Limb (tissue), 2 donors: ENCODE measurements around the gene DCBLD1.
"Not testable (repeated sequence)": the region's sequence is repeated elsewhere in the genome, so short reads cannot be mapped to it uniquely, and the experiment has no call there.

Experiments
- DNase-seq, 2 donors: peaks; one replicate each; pipeline ENCODE4 v3.0.0-alpha.2; 2016; ENCODE audit errors: extremely low spot score in 2 of 2

DCBLD1 gene

DNA sequence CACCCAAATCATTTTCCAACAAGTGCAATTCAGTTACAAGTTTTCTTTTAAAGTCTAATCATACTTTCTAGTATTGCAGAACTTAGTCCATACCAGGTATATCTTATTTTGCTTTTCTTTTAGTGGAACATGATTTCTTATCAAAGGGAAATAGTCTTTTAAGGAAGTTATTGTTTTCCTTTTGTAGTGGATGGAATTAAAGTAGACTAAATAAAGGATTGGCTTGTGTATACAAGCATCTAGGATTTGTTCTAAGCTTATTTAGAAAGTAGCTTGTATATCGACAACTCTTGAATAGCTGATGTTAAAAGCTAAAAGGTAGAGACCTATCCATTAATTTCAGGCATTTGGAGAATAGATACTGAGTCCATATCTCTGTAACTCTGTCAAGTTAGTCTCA is 14.8 kb downstream of the DCBLD1 start:
- no peak for DNase-seq

DNA sequence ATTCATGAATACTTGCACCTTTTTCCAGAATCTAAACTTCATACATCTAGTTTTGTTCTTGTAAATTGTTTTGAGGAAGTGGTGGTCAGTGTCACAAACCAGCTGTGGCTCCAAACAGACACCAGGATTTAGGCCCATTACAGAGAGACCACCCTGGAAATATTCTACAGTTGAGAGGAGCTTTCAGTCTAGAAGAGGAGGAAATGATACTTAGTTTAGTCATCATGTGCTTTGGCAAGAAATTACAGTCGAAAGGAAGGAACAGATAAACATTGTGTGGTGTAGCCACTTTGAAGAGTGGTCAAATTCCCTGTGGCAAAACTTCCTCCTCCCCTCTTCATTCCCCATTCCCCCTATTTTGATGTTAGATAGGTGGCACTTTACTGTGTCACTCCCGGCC is 15.7 kb downstream of the DCBLD1 start:
- DNase-seq, result no peak

DNA sequence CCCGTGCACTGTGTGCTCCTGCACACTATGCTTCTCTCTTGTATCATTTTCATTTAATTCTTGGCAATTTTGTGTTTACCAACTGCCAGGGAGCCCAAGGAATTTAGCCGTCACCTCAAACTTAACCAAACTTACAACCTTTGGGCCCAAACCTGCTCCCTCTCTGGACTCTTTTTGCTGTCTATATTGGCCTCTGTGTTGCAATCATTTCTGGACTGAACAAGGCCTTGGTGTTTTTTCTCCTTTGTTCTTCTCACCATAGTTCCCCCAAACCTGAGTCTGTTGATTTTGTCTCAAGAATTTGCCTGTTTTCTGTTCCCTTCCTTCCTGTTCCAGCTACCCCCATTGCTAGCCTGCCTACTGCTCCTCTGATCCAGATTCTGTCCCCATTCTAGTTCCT is 19.2 kb downstream of the DCBLD1 start:
- no peak for DNase-seq

DNA sequence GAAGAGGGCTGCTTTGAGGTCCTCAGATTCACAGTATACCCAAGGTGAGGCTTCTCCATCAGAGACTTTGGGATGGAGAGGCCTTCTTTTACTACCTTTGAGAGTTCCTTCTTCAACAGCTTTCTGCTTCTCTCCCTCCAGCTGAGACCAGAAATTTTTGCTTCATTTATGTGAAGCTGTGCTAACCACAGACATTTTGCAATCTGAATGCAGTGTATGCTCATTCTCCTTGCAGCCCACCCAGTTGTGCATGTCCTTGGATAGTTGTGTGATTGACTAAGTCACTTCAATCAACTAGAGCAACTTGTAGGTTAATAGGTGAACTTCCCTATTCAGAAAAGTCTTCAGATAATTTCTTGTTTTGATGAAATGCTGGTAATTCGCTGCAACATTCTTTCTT is 20.1 kb downstream of the DCBLD1 start:
- DNase-seq, result no peak

DNA sequence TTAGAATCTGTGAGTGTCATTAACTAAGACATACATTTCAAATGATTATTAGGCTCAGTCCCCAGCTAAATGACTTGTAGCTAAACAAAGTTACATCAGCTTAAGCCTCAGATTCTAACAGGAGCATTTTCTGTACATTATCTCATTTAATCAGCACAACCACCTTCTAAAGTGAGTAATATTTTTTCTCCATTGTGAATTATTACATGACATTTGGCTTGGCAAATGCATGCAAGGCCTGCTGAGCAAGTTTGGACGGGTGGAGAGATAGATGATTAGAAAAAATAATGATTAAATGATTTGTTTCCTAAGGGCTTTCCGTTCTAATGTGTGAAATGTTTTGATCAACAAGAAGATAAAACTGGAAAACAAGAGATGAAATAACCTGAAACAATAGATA is 20.7 kb downstream of the DCBLD1 start:
- DNase-seq, result no peak

DNA sequence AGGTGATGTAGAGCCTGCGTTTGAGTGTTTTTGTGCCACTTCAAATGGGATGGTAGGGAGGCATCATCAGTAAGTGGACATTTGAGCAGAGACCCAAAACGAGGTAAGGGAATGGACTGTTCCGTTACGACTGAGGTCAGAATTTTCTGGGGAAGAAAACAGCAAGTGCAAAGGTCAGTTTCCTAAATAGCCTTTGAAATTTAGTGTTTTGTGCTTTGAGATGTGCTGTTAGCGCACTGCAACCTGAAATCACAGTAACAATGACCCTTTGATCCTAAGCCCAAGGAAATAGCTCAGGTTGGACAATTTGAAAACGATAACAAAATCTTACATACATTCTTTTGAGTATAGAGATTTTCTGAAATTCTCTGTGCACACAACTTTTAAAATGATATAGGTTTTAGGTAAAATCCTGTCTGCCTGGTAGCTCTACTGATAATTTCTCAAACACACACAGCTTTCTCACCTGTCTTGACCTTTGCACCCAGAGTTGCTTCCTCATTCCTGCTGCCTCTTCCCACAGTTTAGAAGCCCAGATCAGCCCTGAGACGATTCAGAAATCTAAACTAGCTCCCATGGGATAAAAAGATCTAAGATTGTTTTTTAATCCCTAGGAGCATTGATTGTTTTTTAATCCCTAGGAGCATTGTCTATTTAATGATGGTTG is 22.1 kb downstream of the DCBLD1 start:
- DNase-seq, result no peak

DNA sequence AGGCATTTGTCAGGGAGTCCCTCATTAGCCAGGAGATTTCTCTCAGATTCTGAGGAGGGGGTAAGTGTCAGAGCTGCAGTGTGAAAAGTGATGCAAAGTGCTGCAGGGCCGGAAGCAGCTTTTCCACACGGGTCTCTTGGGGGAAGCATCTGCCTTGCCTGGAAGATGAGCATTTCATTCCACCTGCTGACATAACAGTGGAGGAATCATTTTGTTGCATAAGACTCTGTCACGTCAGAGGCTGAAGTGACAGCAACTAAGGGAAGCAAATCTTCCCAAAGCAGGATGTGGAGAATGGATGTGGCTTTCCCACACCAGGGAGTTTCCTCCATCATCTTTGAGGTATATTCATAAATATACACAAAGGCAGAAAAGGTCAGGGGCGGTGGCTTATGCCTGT is 22.8 kb downstream of the DCBLD1 start:
- no peak for DNase-seq

DNA sequence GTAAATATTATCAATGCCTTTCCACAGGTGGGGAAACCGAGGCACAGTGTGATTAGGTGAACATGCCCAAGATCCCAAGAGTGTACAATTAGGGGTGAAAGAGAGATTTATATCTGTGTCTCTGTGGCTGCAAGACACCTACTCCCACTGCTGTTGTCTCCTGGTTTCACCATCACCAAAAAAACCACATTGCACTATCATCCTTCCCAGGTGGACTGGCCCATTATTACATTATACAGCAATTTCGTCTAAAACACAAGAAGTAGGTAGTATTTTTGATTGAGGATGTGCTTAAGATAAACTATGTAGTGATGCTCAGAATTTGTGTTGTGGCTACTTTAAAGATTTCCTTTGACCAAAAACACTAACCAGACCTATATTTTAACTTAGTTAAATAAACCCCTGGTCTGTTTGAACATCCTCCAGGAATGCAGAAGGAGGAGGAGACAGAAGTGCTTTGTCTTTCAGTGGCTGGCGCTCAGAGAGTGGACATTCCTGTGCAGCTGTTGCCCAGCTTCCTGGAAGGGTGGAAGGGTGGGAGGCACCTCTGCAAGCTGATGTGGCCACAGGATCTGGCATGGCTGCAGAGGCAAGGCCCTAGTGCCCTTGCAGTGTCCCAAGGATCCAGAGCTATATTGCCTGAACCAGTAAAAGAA is 23.8 kb downstream of the DCBLD1 start:
- DNase-seq, result no peak

DNA sequence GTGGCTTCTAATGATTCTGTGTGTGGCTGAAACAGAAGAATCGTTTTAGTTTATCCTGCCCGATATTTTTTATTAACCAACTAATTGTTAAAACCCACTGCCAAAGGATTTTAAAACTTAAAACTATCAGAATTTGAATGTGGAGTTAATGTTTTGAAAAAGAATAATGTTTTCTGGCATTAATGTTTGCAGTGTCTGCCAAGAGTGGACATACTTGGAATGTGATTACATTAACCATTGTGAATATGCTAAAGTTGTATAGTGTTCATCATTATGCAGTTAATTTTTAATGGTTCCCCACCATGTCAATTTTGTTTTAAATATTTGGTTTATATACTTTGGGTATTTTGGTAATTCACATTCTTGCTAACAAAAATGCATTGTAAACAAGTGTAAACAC is 24.4 kb downstream of the DCBLD1 start:
- DNase-seq, result no peak

DNA sequence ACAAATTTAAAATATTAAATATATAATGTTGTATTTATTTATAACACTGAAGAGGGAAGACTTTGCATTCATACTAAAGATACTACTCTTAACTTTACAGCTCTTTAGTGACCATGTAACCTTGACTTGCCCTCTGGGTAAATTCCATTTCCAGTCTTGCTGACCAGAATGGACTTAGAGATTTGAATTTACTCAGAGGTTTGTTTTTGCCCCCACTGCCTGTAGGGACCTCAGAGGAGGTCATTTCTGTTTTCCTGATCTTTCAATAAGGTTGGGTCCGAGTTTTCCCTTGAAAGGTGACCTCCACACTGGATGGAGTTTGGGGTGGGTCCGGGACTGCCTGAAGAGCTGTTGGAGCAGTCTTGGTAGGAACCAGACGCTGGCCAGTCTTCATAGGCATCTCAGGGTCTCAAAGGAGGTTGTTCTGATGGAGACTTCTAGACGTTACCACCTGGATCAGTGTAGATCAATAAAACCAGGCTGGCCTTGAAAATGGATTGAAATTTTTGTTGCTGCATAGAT is 26.0 kb downstream of the DCBLD1 start:
- no peak for DNase-seq

DNA sequence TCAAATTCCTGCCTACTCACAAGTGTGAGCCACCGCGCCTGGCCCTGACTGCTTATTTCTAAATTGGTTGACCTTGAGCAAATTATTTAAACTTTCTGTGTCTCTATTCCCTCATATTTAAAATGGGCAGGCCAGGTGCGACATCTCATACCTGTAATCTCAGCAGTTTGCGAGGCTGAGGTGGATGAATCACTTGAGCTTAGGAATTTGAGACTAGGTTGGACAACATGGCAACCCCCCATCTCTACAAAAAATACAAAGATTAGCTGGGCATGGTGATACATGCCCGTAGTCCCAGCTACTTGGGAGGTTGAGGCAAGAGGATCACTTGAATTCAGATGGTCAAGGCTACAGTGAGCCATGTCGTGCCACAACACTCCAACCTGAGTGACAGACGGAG is 26.5 kb downstream of the DCBLD1 start:
- DNase-seq, result no peak

DNA sequence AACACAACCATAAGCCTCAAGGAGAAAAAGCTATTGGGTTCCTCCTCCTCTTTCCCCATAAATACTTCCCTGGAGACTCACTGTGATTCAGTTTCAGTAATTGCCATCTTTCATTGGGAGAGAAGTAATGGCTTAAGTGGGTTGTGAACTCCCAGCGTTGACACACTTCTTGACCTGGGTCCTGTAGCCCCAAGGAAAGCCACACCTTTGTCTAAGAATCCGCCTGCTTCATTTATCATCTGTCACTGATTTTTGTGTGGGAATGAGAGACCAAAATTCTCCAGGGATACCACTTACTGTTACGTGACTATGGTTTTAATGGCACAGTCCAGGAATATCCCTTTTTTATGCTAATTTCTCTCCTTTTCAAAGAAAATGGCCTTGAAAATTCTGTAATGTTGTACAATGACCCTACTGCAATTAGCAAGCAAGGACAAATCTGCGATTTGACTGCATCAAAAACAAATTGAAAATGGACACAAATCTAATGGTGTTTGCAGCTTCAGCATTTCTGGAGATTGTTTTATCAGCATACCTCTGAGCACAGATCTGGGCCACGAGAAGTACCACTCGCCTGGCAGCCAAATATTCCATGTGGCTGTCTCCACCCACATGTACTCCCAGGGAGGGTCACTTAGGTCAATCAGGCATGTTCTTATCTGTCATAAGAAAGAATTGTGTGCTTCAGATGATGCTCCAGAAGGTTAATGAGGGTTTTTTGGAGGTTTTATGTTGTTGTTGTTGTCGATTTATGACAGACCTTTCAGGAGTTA is 29.8 kb downstream of the DCBLD1 start:
- no peak for DNase-seq

DNA sequence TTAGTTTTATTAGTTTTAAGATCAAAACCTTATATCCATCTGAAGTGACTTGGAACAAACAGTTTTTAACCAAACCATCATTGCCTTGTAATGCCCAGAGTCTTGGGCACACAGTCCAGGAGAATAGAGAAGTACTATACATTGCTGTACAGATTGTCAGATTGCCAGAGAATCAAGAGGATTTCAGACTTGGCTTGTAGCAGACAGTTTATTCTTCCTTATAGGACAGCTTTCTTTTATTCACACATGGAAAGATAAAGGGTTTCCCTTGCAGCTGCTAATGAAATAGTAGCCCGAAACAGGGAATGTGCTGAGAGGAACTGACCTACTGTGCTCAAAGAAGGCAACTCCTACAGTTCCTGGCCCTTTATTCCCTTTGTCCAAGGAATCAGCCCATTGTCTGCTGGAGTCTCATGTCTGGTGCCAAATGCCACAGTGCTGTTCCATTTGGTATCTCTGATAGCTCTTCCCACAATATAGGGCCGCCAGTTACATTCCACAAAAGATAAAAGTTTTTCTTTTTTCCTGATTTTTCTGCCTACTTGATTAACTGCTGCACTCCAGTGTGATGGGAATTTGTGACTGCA is 30.6 kb downstream of the DCBLD1 start:
- DNase-seq, result no peak

DNA sequence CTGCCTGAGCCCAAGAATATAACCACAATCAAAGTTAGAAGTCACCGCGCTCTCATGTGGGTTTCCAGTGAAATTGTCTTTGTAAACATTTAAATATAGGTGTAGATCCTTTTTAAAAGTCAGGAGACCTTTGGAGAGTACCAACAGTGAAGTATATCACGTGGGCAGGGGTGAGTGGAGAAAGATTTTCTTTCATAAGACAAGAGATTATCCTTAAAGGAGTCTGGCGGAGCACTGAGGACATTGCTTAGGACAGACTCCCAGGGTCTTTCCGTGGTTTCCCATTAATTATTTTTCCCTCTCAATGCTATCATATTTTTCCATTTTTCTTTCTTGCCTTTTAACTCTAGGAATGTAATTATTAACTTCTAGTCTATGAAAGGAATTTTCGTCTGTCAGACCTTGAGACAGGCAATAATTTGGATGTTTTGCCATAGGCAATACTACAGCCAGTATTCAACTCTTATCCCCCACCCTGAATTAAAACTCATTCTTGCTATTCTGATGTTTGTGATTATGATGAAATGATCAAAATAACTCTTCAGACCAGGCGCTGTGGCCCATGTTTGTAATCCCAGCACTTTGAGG is 31.4 kb downstream of the DCBLD1 start:
- DNase-seq, result no peak

DNA sequence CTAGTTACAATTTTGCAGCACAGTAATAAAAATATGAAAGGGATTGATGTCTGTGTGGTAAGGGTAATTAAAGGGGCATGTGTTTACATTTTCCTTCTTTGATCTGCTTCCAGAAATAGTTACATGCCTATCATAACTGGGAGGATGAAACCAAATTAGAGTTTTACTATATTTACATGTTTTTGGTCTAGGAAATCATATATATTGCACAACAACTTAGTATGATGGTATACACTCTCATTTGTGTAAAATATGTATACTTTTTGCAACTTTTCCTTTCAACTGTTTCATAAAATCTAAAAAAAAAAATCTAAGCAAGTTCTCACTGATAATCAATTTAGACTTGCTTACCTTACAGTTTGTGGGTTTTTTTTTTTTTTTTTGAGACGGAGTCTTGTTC is 32.2 kb downstream of the DCBLD1 start:
- DNase-seq, result no peak

DNA sequence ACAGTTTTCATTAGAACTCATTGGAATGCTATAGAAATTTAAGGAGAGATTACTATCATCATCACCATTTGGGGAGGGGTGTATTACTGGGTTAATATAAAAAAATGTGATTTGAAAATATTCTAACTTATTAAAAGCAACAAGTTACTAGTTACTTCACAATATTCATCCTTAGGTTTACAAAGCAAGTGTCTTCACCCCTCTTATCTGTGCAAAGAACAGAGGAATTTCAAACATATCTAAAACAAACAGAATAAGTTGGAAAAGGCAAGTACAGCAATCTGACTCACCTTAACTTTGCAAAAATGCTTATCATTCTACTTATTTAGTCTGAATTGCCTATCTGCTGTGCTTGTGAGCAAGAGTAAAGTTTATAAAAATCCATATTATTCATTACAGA is 32.9 kb downstream of the DCBLD1 start:
- no peak for DNase-seq

DNA sequence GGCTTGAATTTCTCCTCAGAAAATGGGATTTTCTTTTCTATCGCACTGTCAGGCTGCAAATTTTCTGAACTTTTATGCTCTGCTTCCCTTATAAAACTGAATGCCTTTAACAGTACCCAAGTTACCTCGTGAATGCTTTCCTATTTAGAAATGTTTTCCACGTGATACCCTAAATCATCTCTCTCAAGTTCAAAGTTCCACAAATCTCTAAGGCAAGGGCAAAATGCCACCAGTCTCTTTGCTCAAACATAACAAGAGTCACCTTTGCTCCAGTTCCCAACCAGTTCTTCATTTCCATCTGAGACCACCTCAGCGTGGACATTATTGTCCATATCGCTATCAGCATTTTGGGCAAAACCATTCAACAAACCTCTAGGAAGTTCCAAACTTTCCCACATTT is 35.5 kb downstream of the DCBLD1 start:
- DNase-seq, result not testable (repeated sequence)

DNA sequence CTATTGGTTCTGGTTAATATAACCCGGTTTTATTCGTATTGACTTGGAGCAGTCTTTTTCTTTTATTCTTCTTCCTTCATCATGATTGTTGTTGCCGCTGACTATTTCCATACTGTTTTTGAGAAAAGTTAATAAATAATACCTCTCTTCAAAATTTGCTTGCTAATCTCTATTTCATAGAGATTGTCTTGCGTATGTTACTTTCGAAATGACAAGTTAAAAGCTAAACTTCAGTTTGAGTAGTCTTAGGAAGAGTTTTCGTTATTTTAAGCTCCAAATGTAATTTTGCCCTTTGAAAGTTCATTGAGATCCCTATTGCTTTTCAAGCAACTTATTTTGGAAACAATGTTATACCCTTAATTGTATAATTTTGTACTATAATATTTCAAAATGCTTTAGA is 36.4 kb downstream of the DCBLD1 start:
- DNase-seq, result no peak

DNA sequence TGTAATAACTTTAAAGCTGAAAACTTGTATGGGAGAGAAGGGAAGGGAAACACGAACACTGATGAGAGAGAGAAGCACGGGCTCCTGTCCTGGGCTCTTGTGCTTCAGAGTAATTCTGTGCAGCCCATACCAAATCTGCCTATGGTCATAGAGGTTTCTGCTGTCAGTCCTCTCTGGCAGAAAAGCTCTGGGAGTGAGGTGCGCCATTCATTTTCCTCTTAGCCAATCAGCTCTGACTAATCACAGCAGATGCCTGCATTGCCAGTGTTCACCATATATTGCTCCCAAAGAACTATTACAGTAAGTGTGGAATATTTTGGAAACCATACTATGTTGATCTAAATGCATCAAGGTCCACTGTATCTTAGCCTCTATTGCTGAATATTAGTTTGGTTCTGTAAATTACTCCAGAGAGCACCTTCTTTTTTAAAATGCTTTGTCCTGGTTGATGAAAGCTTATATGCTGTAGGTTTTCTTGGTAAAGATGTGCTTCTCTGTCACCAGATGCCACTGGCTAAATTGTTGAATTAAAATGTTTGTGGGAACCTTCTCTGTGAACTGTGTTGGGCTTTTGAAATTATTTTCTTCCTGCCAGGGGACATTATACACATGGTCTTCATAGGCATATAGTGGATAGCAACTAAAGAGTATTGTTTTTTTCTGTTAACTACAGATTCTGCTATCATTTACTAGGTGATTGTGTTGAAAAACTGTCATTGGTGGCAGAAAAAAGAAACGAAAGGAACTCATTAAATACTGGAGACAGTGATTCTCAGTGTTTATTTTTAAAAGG is 38.3 kb downstream of the DCBLD1 start:
- DNase-seq, result no peak

DNA sequence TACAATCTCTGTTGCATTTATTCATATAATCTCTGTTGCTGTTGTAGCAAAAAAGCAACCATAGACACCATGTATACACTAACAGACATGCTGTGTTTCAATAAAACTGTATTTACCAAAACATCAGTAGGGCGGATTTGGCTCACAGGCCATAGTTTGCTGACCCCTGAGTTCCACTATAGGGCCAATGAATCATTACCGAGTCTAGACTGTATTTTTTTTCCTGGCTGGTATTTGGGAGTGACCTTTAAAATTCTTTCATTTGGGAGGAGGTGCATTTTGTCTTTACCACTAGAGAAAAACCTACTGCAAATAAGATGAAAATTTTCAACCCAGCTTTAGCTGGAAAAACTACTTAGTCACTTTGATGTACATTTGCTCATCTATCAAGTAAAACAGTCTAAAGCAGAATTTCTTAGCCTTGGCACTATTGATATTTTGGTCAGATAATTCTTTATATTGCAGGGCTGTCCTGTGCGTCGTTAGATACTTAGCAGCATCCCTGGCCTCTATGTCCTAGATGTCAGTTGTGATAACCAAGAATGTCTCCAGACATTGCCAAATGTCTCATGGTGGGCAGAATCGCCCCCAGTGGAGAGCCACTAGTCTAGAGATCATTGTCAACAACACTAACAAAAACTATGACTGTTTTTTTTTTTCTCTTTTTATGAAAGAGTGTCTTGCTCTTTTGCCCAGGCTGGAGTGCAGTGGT is 39.5 kb downstream of the DCBLD1 start:
- no peak for DNase-seq
